Fibroblast of pulmonary artery (primary cell): ENCODE data around the gene CYP4B1.

Experiments
- DNase-seq: peaks from one replicate; pipeline ENCODE4 v3.0.0-alpha.2; 2010; ENCODE audit warnings: low read depth
- H3K4me3 ChIP-seq: replicated peaks from 2 replicates; pipeline ENCODE4 v1.5.1; 2011; ENCODE audit warnings: low read depth, mild to moderate bottlenecking, control low read depth, low read length, moderate library complexity
- TF ChIP-seq, protein P1 (sequence below): IDR thresholded peaks from 2 replicates; pipeline ENCODE4 v1.5.1; 2011; ENCODE audit warnings: mild to moderate bottlenecking, control low read depth, low read length, inconsistent platforms; ENCODE audit errors: missing control alignments

CYP4B1 gene

DNA sequence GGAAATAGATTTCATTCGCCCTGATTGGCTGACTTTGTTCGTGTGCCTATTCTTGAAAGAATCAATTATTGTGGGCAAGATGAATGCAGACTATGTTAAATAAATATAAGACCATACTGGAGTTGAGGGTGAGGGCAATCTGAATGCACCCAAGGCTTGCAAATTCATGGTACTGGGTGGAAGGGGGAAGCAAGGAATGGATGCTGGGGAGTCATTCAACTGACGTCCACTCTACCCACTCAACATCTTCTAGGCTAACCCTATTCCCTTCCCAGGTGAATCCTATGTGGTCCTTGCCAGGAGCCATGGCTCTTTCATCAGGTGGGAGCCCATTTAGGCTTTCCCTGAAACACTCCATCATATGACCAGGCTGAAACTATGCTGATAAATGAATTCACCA lies 5.7 kb upstream of the CYP4B1 start:
- H3K4me3 ChIP-seq: no peak overlapping the region
- DNase-seq: no peak
- TF ChIP-seq, protein P1, sequence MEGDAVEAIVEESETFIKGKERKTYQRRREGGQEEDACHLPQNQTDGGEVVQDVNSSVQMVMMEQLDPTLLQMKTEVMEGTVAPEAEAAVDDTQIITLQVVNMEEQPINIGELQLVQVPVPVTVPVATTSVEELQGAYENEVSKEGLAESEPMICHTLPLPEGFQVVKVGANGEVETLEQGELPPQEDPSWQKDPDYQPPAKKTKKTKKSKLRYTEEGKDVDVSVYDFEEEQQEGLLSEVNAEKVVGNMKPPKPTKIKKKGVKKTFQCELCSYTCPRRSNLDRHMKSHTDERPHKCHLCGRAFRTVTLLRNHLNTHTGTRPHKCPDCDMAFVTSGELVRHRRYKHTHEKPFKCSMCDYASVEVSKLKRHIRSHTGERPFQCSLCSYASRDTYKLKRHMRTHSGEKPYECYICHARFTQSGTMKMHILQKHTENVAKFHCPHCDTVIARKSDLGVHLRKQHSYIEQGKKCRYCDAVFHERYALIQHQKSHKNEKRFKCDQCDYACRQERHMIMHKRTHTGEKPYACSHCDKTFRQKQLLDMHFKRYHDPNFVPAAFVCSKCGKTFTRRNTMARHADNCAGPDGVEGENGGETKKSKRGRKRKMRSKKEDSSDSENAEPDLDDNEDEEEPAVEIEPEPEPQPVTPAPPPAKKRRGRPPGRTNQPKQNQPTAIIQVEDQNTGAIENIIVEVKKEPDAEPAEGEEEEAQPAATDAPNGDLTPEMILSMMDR: no peak

DNA sequence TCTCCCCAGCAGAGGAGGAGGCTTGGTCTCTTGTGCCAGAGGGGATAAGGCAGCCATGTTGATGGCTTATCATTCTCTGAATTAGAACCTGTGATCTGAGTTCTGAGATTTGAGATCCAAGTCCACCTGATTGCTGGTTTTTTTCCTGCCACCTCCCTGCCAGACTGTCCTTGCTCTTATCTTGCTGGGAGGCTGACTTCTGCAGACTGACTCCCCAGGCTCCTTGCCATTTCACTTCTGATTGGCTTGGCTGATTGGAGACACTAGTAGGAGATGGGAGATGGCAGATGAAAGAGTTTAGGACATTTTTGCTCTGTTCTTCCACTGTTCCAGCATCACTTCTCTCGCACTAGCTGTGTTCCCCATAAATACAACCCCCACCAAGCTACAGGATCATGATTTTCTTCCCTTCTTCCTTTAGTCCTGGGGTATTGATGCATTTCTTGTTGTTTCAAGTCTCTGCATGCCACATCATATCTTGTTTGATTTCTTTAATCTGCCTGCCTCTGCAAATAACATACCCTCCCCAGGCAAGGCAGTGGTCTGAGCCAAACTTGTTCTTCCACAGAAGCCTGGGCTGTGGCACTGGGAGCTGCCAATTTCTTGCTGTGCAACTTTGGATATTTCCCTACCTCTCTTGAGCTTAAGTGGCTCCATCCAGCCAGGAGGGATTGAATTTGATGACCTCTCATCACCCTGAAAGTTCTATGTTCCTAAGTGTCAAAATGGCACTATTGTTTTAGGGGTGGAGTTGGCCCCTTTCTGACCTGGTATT lies 963 bp upstream of the CYP4B1 start:
- H3K4me3 ChIP-seq: no peak overlapping the region

DNA sequence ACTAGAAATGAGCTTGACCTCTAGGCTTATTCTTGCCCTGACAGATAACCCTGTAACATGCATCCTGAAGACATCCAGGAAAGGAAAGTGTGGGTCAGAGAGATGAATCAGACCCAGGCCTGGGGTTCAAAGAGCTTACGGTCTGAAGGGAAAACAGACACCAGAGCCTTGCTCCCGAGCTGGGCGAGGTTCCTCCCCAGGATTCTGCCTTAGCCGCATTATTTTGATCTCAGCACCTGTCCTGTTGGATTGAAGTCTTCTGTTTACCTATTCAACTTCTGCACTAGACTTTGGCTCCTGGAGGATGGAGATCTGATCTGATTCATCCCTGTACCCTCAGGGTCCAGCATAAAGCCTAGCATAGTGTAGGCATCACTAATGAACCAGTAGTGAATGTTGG lies 1.9 kb downstream of the CYP4B1 start:
- TF ChIP-seq, protein P1: no peak

More for the DNA sequence above, 963 bp upstream of the CYP4B1 start:
- TF ChIP-seq, protein P1: no peak
- DNase-seq: no peak

DNA sequence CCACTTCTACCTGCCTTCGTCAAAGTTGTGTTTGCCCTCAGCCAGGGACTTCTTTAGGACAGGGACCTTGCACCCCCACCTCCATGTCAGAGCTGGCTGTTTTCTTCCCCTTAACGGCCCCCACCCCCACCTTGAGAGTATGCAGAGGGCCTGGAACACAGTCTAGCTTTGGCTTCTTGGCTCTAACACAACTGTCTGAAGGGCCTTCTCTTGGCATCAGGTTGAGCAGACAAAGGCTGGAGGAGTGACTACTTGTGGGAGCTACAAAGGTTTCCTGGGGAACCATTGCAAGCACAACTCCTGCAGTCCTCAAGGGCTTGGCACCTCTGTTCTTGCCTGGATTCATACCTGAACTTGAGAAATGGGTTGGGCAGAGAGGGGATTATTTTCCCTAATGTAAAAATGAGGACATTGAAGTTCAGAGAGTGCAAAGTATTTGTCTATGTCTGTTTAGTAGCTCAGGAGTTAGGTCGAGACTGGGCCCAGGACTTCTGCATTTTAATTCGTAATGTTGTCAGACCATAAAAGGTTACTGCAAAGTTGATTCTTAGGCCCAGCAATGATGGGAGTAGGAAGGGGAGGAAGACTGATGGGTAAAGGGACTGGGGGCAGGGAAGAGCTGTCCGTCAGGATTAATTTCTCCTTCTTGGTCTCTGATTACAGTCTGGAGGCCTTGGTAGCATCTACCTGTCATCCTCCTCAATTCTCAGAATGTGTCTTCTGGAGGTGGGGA lies 2.6 kb downstream of the CYP4B1 start:
- TF ChIP-seq, protein P1: no peak
- no peak overlapping the region for H3K4me3 ChIP-seq
- no peak for DNase-seq

More for the DNA sequence above, 1.9 kb downstream of the CYP4B1 start:
- DNase-seq: no peak
- no peak overlapping the region for H3K4me3 ChIP-seq

DNA sequence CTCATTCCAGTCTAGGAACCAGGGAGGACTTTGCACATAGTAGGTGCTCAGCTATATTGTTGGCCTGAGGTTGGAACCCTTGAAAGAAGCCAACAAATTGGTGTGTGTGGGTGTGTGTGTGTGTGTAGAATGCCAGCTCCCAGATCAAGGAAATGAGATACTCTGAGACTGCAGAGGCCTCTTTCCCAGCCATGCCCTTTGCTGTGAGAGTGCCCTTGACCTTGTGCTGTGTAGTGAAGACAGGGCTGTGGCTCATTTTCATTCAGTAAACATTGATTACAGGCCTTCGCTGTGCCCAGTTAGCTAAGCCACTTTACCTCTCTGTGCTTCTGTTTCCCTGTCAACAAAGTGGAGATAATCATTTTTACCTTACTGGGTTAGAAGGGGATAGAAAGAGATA lies 3.2 kb downstream of the CYP4B1 start:
- no peak for DNase-seq
- H3K4me3 ChIP-seq: no peak overlapping the region
- TF ChIP-seq, protein P1: no peak

DNA sequence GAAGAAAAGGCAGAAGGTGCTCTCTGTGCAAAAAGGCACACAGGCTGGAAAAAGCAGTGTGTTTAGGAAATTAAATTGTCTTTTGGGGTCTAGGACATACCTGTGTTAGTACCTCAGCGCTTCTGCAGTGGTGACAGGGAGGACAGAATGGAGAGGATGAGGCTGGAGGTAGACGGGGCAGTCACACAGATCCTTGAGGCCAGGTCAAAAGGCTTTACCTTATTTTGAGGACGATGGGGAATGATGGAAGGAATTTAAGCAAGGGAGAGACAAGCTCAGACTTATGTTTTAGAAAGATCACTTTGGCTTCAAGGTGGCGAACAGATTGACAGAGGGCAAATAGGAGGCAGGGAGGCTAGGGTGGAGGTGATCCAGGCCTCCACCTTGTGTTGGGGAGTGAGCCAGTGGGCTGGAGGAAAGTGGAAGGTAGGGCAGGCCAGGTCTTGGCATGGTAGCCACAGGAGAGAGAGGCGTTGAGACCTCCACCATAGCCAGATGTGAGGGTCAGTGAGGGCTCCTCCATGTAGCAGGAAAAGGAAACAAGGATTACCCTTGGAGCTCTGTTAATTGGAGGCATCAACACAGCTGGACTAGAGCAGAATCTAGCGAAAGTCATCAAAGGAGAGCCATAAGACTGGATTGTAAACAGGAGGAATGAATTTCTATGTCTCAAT lies 4.2 kb downstream of the CYP4B1 start:
- DNase-seq: no peak
- no peak overlapping the region for H3K4me3 ChIP-seq
- TF ChIP-seq, protein P1: no peak
